H1 (cell line): ENCODE results near the gene PRIMPOL. TPM values are rescaled to one million over a fixed set of nuclear protein-coding genes. Genes with fewer than 3 reads are reported as not detected.

Experiments
- CTCF ChIP-seq, 3 experiments: IDR thresholded peaks; 1 replicate in 2 of 3; 2 replicates in 1 of 3; pipeline versions ENCODE4 v1.5.1 to v1.6.1; 2011; ENCODE audit warnings: low read length in 3 of 3, mild to moderate bottlenecking in 3 of 3, inconsistent platforms in 2 of 3, low read depth in 1 of 3, moderate library complexity in 1 of 3; ENCODE audit not compliant: insufficient read depth in 1 of 3; ENCODE audit errors: control extremely low read depth in 1 of 3
- JUN ChIP-seq: IDR thresholded peaks from 2 replicates; pipeline ENCODE4 v1.6.1; 2011; ENCODE audit warnings: low read depth, mild to moderate bottlenecking, improper control_type of control experiment, low read length
- JUND ChIP-seq: IDR thresholded peaks from 2 replicates; pipeline ENCODE4 v1.6.1; 2011; ENCODE audit warnings: mild to moderate bottlenecking, improper control_type of control experiment, low read length
- YY1 ChIP-seq: IDR thresholded peaks from 2 replicates; pipeline ENCODE4 v1.6.1; 2011; ENCODE audit warnings: low read depth, mild to moderate bottlenecking, low read length
- polyA plus RNA-seq, 7 experiments: library from polyadenylated mRNA; depleted of rRNA in 3 of 7; stranded (reverse) in 5 of 7; unstranded in 2 of 7; fragments of >200 nt in 5 of 7; fragments of 200-250 nt in 2 of 7; gene quantifications; 1 replicate in 5 of 7; 2 replicates in 1 of 7; 4 replicates in 1 of 7; pipeline versions ENCODE4 v1.2.1 to v1.2.3, GENCODE V29; 2011 to 2013; ENCODE audit warnings: missing spikeins in 2 of 7, mixed read lengths in 2 of 7
- total RNA-seq: library from RNA; stranded (reverse); fragmentation: NEBNext Ultra II Directional; extraction: Animal tissue kit (Norgen Biotek cat#: 25700); gene quantifications from 2 replicates; pipeline ENCODE4 v1.2.1, GENCODE V29; 2021
- TF ChIP-seq, protein P1 (sequence below): IDR thresholded peaks from 2 replicates; pipeline ENCODE4 v1.6.1; 2012; ENCODE audit warnings: low read length, inconsistent platforms

The PRIMPOL gene
- total and polyA plus RNA-seq, 2 of the 8 experiments (the other 6 are each of a cell fraction or from before 2014, with no cell fraction given), result 4.4 to 6.7 TPM

DNA sequence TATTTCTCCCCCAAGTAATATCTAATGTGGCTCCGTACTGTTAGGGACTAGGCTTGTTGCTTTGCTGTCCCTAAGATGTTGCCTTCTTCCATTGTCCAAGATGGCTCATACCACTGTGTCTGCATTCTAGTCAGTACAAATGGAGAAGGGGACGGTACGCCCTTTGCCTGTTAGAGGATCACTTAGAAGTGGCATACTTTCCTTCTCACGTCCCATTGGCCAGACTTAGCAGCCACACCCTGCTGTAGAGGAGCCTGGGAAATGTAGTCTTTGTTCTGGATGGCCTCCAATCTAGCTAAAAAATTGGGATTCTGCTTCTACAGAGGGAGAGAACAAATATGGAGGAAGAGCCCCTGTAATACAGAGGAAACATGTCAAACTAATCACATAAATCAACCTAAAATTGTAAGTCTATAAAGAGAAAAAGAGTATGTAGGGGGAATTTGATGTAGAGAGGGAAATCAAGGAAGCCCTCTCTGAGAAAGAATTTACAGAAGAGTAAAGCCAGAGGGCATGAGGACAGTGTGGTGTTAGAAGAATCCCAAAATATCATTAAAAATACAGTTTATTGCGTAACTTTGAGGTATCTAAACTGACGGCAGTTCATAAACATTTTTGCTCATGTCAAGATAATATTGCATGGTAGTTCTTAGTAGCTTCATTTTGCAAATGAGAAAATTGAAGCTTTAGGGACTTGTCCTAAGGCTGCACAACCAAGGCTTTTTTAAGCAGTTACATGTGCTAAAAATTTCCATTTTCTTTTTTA is 15.1 kb downstream of the PRIMPOL start (continued):
- TF ChIP-seq, protein P1, sequence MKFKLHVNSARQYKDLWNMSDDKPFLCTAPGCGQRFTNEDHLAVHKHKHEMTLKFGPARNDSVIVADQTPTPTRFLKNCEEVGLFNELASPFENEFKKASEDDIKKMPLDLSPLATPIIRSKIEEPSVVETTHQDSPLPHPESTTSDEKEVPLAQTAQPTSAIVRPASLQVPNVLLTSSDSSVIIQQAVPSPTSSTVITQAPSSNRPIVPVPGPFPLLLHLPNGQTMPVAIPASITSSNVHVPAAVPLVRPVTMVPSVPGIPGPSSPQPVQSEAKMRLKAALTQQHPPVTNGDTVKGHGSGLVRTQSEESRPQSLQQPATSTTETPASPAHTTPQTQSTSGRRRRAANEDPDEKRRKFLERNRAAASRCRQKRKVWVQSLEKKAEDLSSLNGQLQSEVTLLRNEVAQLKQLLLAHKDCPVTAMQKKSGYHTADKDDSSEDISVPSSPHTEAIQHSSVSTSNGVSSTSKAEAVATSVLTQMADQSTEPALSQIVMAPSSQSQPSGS, result no peak
- no peak for TF ChIP-seq CTCF (IDR thresholded peaks at IDR 0.05; ENCODE audit: control extremely low read depth in 1 of 3, insufficient read depth in 1 of 3, low read depth in 1 of 3, low read length in 3 of 3)
- no peak for TF ChIP-seq JUN
- no peak for TF ChIP-seq JUND
- TF ChIP-seq YY1, result peak; percentile 76; the same call in 1 of the 2 replicates
